GM19238 (cell line): ENCODE data around the gene NOS3.
"Not testable (repeated sequence)": the region's sequence is repeated elsewhere in the genome, so short reads cannot be mapped to it uniquely, and the experiment has no call there.

Experiments
- DNase-seq: peaks from one replicate; pipeline ENCODE4 v3.0.0; 2011; ENCODE audit warnings: low spot score; ENCODE audit not compliant: insufficient read length

Gene NOS3

DNA sequence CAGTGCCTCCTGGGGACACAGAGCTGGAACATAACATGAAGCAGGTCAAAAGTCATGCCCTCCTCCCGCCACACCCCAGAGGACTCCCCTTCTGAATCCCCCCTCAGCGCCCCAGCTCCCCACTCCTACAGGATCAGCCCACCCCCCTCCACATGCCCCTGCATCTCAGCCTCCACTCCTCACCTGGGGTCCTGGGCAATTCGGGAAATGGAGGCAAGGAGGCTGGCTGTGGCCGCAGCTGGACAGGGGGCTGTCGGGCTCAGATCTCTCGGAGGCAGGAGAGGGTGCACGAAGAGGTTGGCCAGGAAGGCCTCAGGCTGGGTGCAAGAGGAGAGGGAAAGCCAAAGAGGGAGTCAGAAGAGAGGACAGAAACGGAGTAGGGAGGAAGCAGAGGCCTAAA is 25.7 kb downstream of the NOS3 start:
- DNase-seq = no peak

DNA sequence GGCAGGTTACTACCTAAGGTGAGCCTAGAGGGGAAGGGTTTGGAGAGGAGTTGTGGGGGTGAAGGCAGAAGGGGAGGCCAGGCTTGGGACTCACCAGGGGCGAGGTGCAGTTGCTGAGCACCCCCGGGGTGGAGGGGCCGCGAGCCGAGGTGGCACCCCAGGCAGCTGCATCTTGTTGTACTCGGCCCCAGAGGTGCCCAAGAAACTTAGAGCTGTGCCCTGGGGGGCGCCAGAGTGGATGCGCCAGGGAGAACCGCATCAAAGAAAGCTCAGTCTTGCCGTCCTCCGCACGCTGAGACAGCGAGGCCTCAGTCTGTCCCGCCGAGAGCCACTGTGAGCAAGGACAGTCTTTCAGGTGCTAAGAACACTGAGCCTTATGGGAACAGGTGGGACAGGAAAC is 26.1 kb downstream of the NOS3 start:
- no peak for DNase-seq

DNA sequence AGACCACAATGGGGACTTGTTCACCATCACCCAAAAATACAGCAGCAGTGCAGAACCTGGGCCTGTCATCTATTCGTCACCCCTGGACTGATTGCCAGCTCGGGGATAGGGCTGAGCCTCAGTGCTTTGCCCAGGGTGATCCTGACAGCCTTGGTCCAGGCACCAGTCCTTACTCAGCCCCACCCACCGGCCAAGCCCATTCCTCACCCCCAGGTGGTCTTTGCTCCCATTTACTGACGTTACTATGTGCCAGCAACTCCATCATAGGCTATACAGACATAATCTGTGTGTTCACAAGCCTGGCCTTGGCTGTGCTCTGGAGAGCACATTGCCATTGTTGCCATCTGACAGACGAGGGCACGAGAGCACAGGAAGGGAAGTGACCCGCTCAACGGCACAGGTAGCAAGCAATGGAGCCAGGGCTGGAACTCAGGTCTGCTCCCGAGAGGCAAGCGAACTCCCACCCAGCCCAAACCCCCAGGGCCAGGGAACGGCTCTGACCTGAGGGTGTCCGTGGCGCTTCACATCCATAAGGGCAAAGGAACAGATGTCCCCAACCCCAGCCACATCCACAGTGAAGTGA is 26.6 kb downstream of the NOS3 start:
- DNase-seq = no peak

DNA sequence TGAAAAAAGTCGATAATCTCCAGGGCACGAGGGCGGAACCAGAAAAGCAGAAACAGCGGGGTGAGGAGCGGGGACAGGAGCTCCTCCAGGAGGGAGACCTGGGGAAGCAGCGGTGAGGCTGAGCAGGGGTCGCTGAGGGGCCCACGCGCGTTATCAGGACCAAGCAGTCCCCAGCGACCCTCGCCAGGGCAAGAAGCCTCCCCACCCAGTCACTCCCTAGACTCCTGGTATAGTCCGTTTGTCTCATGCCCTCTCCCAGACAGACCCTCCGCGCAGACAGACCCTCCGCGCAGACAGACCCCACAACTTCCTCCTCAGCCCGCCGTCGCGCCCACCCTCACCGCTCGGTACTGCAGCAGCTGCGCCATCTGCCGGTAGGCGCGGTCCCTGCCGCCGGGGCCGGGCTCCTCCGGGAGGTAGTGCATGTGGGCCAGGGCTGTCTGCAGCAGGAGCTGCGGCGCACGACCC is 27.2 kb downstream of the NOS3 start:
- peak; percentile 77 for DNase-seq

DNA sequence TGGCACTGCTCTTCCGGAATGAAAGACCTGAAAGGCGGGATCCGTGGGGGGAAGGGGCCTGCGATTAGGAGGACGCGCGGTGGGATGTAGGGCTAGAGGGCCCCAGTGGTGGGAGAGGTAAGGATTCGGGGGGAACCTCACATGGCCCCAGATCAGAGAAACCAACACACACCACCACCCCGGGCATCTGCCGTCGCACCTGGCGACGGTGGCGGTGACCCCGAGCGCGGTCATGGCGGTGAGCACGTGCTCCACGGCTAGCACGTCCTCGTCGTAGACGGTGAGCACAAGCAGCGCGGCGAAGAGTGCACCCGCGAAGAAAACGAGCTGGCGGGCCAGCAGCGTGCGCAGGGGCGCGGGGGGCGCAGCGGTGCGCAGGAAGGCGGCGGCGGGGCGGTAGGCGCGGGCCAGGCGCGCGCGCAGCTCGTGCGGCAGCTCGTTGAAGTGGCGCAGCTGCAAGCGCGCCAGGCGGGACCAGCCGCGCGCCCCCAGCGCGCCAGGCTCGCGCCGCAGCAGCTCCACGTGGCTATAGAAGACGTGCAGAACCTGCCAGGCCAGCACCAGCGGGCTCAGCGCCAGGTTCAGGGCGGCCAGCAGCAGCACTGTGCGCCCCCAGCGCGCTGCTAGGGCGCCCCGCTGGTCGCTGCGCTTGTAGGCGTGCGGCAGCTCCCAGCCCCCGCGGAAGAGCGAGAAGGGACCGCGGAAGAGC is 27.8 kb downstream of the NOS3 start:
- DNase-seq = no peak

DNA sequence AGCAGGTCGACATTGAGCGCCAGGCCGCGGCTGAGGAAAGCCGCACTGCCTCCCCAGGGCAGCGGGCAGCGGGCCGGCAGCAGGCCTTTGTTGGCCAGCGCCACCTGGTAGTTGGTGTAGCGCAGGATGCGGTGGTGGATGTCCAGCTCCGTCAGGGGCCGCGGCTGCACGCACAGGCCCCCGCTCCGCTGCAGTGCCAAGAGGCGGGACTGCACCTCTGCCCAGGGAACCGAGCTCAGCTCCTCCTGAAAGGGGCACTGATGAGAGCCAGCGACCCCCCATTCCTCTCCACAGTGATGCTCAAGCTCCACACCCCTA is 28.3 kb downstream of the NOS3 start:
- DNase-seq = no peak

DNA sequence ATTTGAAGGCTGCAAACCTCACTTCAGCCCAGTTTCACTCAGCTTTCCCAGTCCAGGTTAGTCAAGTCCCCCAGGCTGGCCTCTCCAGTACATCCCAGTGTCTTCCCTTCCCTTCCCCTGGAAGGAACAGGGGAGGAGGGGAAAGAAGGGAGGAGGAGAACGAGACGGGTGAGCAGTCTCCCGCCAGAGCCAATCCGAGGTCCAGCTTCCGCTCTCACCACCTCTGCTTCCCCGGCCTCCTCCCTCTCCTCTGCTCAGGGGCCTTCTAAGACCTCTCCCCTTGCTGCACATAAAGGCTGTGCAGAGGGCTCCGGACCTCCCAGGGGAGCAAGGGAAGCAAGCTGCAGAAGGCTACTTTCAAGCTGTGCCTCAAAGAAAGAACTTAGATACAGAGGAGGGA is 29.4 kb downstream of the NOS3 start:
- DNase-seq = no peak

DNA sequence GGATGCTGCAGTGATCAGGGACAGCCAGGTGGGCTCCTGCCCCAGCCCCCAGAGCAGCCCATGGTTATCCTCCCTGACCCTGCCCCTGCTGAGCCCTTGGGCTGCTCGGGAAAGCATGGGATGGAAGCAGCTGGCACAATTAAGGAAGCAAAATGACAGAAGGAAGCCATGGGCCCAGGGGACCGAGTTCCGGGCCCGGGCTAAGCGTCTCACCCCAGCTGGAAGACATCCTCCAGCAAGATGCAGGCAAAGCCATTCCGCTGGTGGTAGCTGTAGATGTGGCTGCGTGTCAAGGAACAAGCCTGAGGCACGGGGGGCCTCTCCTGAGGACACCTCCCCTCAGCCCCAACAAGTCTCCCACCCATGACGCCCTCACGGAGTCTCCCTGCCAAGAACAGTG is 32.4 kb downstream of the NOS3 start:
- DNase-seq = no peak

DNA sequence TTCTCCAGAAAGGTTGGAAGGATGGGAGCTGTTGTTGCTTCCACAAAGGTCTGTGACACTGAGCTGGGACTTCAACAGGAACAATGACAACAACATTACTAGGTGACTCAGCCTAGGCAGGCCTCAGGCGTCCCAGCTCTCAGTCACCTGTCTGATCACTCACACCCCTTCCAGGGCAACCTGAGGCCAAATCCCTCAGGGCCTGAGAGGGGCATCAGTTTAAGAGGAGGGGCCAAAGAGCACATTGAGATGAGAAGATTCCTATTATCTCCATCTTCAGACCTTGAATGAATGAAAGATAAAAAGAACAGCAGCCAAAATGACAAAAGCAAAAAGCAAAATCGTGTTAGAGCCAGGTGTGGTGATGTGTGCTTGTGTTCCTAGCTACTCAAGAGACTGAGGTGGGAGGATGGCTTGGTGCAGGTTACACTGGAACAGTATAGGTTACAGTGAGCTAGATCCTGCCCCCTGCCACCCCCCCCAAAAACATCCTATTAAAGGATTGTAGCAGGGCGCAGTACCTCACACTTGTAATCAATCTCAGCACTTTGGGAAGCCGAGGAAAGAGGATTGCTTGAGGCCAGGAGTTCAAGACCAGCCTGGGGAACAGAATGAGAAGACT is 33.7 kb downstream of the NOS3 start, which contains the start of gene ATG9B:
ATG9B (minus strand) TSS at position 60 of the 622 bp plus-strand sequence. CDS start 71 bp downstream, outside the sequence.
- no peak for DNase-seq

DNA sequence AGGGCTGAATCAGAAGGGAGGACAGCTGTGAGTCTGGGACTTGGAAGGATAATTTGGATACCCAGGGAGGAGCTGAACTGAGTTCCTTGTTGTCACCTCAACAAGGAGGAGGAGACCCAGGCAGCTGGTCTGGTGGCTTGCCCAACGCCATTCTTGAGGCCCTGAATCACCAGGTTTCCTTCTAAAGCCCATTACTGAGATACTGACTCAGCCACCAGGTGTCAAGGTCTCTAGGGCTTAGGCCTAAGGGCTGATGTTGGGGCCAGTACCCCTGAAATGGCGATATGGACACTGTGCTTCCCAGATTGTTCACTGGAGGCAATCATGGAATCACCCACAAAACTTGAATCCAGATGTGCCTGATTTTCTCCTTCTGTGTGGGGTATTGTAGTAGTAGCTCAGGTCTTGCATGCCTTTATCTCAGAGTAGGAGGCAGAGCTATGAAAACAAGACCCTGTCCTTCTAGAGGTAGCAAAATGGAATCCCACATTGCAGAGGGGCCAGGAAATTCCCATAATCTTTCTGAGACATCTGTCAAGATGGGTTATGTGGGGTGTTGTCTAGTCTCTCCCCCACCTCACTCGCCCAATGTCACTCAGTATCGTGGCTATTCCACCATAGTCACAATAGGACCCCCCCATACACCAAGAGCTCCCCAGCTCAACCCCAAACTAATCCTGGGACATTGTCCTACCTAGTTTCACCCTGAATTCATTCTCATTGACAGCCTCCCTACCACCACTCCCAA is 35.3 kb downstream of the NOS3 start:
- no peak for DNase-seq

DNA sequence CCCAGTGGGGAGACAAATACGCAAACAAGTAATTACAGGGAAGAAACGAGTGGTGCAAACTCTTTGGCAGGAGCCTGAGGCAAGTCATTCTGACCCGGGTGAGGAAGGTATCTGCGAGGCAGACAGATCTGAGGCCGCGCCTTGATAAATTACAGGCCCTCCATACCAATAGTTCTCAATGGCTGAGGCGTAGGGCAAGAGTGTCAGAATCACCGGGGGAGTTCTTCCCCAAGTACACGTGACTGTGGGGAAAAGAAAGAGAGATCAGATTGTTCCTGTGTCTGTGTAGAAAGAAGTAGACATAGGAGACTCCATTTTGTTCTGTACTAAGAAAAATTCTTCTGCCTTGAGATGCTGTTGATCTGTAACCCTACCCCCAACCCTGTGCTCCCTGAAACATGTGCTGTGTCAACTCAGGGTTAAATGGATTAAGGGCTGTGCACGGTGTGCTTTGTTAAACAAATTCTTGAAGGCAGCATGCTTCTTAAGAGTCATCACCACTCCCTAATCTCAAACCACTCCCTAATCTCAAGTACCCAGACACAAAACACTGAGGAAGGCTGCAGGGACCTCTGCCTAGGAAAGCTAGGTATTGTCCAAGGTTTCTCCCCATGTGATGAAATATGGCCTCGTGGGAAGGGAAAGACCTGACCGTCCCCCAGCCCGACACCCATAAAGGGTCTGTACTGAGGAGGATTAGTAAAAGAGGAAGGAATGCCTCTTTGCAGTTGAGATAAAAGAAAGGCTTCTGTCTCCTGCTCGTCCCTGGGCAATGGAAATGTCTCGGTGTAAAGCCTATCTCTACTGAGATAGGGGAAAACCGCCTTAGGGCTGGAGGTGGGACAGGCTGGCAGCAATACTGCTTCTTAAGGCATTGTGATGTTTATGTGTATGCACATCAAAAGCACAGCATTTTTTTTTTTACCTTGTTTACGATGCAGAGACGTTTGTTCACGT is 36.2 kb downstream of the NOS3 start:
- DNase-seq = not testable (repeated sequence)

DNA sequence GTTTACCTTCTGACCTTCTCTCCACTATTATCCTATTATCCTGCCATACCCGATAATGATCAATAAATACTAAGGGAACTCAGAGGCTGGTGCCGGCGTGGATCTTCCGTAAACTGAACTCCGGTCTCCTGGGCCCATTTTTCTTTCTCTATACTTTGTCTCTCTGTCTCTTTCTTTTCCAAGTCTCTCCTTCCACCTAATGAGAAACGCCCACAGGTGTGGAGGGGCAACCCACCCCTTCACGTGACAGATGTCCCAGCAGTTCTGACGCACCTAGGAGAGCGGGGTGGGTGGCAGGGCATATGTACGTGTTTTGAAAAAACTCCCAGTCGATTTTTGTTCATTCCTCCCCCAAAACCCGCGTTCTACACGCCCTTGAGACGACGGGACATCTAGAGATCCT is 36.9 kb downstream of the NOS3 start:
- DNase-seq = not testable (repeated sequence)

DNA sequence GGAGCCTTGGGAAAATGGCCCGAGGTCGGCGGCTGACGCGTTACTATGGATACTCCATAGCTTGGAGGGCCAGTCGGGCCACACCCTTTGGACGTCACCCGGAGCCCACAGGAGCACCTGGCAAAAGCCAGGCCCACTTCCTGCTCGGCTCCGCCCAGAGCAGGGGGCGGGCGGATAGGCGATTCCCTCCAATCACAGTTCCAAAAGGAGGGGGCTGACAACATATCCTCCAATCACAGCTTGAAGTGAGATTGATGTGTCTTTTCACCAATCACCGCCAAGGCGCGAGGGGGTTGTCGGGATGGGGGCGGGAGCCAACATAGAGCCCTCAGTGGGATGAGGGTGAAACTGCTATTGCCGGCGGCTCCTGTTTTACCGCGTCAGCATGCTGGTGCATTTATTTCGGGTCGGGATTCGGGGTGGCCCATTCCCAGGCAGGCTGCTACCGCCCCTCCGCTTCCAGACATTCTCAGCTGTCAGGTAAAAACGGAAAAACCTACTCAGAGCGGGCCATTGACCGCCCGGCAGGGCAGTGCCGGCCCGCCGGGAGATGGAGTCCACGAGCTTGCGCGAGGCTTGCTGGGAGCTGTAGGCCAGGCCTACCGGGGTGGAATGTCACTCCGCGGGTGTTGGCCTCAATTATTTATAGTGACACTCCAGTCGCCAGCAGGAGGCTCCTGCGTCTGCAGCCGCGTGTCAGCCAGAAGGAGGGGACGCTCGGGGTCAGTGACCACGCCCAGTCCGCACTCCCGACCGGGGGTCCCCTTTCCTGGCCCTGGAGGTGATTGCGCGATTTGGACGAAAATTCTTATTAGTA is 37.5 kb downstream of the NOS3 start, which contains the start of gene ABCB8:
ABCB8 (plus strand) TSS at position 320 of the 817 bp plus-strand sequence; CDS start at position 386, 66 bp downstream.
- DNase-seq = peak; percentile 100

DNA sequence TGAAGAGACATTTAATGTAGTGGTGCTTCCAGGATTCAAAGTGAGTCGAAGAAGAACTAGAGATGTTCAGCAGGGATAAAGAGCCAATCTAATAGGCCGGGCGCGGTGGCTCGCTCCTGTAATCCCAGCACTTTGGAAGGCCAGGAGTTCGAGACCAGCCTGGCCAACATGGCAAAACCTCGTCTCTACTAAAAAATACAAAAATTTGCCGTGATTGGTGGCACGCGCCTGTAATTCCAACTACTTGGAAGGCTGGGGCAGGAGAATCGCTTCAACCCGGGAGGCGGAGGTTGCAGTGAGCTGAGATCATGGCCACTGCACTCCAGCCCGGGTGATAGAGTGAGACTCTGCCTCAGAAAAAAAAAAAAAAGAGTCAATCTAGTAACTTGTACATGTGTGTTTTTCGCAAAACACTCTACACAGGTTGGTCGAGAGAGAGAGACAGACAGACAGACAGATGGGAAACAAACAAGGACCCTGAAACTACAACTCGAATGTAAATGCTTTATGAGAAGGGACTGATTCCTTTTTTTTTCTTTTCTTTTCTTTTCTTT is 38.2 kb downstream of the NOS3 start:
- DNase-seq = no peak

DNA sequence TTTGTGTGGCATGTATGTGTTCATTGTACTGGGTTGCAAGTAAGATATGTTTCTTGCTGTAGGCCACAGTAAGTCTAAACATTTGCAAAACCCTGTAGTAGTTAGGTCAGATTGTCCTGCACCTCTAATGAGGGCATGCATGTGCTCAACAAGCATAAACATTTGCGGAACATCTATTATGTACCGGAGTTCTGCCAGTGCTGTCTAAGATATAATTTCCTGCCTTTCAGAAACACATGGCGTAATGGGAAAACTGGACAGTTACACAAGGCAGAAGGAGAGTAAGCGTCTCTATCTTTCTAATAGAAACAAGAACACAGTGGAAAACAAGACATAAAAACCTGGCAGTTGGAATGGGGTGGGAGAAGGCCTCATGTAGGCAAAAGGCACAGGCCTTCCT is 40.2 kb downstream of the NOS3 start:
- DNase-seq = no peak

DNA sequence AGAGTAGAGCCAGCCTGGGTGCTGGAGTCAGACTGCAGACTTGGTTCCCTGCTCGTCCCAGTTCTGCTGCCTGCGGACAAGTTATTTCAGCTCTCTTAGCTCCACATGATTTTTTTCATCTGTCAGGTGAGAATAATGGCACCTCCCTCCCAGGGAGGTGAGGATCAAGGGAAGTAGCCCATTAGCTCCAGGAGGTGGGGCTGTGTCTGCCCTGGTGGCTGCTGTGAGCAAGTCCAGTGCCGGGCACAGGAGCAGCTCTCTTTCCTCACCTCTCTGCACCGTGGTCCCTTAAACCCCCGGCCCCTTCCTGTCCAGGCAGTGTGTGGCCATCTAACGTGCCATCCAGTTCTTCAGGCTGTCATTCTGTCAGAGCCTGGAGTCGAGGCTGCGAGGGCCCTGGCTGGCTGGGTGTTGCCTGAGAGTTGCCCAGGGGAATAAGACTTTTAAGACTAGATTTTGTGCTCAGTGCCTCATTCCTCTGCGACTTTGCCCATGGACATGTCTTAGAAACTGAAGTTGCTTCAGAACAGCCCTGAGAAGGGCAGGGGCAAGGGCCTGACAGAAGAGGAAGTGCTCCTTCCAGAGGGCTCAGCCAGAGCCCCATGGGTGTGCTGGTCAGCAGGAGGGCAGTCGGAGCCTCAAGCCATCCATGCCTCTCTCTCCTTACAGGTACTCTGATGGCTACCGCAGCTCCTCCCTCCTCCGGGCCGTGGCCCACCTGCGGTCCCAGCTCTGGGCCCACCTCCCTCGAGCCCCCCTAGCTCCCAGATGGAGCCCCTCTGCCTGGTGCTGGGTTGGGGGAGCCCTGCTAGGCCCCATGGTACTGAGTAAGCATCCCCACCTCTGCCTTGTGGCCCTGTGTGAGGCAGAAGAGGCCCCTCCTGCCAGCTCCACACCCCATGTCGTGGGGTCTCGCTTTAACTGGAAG is 42.4 kb downstream of the NOS3 start:
- DNase-seq = no peak

DNA sequence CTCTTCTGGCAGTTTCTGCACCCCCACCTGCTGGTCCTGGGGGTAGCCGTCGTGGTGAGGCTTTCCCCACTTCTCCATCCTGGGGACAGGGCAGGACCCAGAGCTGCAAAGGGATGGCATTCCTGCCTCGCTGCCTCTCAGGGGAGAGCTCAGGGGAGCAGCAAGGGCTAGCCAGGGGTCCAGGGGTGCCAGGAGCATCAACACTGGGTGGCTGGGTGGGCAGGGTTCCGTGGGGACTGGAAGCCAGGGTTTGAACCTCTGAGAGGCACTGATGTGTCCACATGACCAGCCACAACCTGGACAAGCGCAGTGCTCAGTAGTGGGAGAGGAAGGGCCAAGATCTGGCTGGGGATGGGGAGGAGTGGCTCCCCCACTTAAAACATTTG is 43.0 kb downstream of the NOS3 start:
- DNase-seq = no peak

DNA sequence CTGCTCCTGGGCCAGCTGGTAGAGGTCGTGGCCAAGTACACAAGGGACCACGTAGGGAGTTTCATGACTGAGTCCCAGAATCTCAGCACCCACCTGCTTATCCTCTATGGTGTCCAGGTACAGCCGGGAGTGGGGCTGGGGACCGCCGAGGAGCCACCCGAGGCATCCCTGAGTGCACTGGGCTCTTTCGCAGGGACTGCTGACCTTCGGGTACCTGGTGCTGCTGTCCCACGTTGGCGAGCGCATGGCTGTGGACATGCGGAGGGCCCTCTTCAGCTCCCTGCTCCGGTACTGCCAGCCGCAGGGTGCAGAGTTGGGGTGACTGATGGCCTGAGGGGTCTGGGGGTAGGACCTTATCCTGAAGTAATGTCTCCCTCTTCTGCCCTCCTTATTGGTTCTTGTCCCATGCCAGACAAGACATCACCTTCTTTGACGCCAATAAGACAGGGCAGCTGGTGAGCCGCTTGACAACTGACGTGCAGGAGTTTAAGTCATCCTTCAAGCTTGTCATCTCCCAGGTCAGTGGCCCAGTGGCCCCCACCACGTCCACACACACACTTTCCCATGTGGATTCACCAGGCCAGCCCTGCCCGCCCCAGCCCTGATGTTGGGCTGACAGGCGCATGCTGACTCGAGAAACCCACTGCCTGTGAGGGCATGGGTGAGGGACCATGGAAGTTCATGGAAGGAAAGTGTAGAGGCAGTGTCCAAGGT is 43.7 kb downstream of the NOS3 start:
- no peak for DNase-seq
